Mesenchymal stem cell (in vitro differentiated cells and primary cell): ENCODE data around the gene RNU6-9.

Experiments used
- DNase-seq: peaks from one replicate; pipeline ENCODE4 v3.0.0-alpha.2; 2013
- H2AFZ ChIP-seq: one replicate; pipeline ENCODE4 v1.6.1; 2013; ENCODE audit warnings: low read depth, mild to moderate bottlenecking, control low read depth, inconsistent platforms, low read length, moderate library complexity
- H2AK5ac ChIP-seq: 2 replicates; pipeline ENCODE4 v1.6.1; 2013; ENCODE audit warnings: low read length, moderate library complexity, mild to moderate bottlenecking, inconsistent platforms; ENCODE audit not compliant: severe bottlenecking
- H2BK120ac ChIP-seq: one replicate; pipeline ENCODE4 v1.6.1; 2013; ENCODE audit warnings: low read depth, mild to moderate bottlenecking, inconsistent platforms, low read length, moderate library complexity
- H2BK12ac ChIP-seq, 2 experiments: one replicate each; pipeline ENCODE4 v1.6.1; 2013; ENCODE audit warnings: inconsistent platforms in 2 of 2, low read length in 2 of 2, mild to moderate bottlenecking in 2 of 2, moderate library complexity in 2 of 2, control low read depth in 1 of 2
- H2BK15ac ChIP-seq: one replicate; pipeline ENCODE4 v1.6.1; 2013; ENCODE audit warnings: mild to moderate bottlenecking, low read depth, inconsistent platforms; ENCODE audit not compliant: poor library complexity, severe bottlenecking
- H2BK5ac ChIP-seq: 2 replicates; pipeline ENCODE4 v1.6.1; 2013; ENCODE audit warnings: low read depth, mild to moderate bottlenecking, low read length, control low read depth, inconsistent platforms; ENCODE audit not compliant: poor library complexity, severe bottlenecking
- H3K14ac ChIP-seq, 2 experiments: one replicate each; pipeline ENCODE4 v1.6.1; 2013; ENCODE audit warnings: inconsistent platforms in 2 of 2, low read length in 2 of 2, control low read depth in 1 of 2, mild to moderate bottlenecking in 1 of 2, moderate library complexity in 1 of 2
- H3K18ac ChIP-seq, 2 experiments: one replicate each; pipeline ENCODE4 v1.6.1; 2013; ENCODE audit warnings: inconsistent platforms in 2 of 2, low read length in 2 of 2, control low read depth in 1 of 2, low read depth in 1 of 2, mild to moderate bottlenecking in 1 of 2
- H3K23ac ChIP-seq, 2 experiments: one replicate each; pipeline ENCODE4 v1.6.1; 2013; ENCODE audit warnings: inconsistent platforms in 2 of 2, low read length in 2 of 2, mild to moderate bottlenecking in 2 of 2, moderate library complexity in 2 of 2, control low read depth in 1 of 2
- H3K27ac ChIP-seq: 2 replicates; pipeline ENCODE4 v1.5.1; 2013; ENCODE audit warnings: mild to moderate bottlenecking, moderate library complexity, low read length, control low read depth, inconsistent platforms; ENCODE audit not compliant: poor library complexity, severe bottlenecking
- H3K27me3 ChIP-seq, 2 experiments: 2 replicates each; pipeline versions ENCODE4 v1.6.1 to v1.7.0; 2013; ENCODE audit warnings: low read length in 2 of 2, mild to moderate bottlenecking in 2 of 2, moderate library complexity in 2 of 2, control low read depth in 1 of 2, inconsistent platforms in 1 of 2; ENCODE audit not compliant: control insufficient read depth in 1 of 2, insufficient read depth in 1 of 2
- H3K36me3 ChIP-seq, 2 experiments: 2 replicates each; pipeline versions ENCODE4 v1.6.1 to v1.7.0; 2013; ENCODE audit warnings: low read length in 2 of 2, control low read depth in 1 of 2, inconsistent platforms in 1 of 2, low read depth in 1 of 2, mild to moderate bottlenecking in 1 of 2; ENCODE audit not compliant: insufficient read depth in 2 of 2, control insufficient read depth in 1 of 2
- H3K4ac ChIP-seq, 2 experiments: one replicate each; pipeline ENCODE4 v1.6.1; 2013; ENCODE audit warnings: inconsistent platforms in 2 of 2, low read length in 2 of 2, mild to moderate bottlenecking in 2 of 2, moderate library complexity in 2 of 2, control low read depth in 1 of 2, low read depth in 1 of 2
- H3K4me1 ChIP-seq: 2 replicates; pipeline ENCODE4 v1.6.1; 2013; ENCODE audit warnings: low read depth, low read length, control low read depth; ENCODE audit not compliant: control insufficient read depth, insufficient read depth
- H3K4me2 ChIP-seq: 2 replicates; pipeline ENCODE4 v1.6.1; 2013; ENCODE audit warnings: low read length, mild to moderate bottlenecking, inconsistent platforms; ENCODE audit not compliant: poor library complexity, severe bottlenecking
- H3K4me3 ChIP-seq, 2 experiments: 2 replicates each; pipeline versions ENCODE4 v1.5.1 to v1.7.0; 2013; ENCODE audit warnings: low read length in 2 of 2, mild to moderate bottlenecking in 2 of 2, control low read depth in 1 of 2, low read depth in 1 of 2; ENCODE audit not compliant: insufficient read depth in 1 of 2
- H3K79me1 ChIP-seq: replicated peaks from 2 replicates; pipeline ENCODE4 v1.6.1; 2013; ENCODE audit warnings: mild to moderate bottlenecking, control low read depth, low read length, inconsistent platforms; ENCODE audit not compliant: poor library complexity, severe bottlenecking
- H3K9ac ChIP-seq: 2 replicates; pipeline ENCODE4 v1.7.0; 2013; ENCODE audit warnings: mild to moderate bottlenecking, low read length, moderate library complexity
- H3K9me3 ChIP-seq: 2 replicates; pipeline ENCODE4 v1.7.0; 2013; ENCODE audit warnings: mild to moderate bottlenecking, low read length; ENCODE audit not compliant: control insufficient read depth
- H4K8ac ChIP-seq: one replicate; pipeline ENCODE4 v1.6.1; 2013; ENCODE audit warnings: inconsistent platforms, mild to moderate bottlenecking, low read length, moderate library complexity
- H4K91ac ChIP-seq: one replicate; pipeline ENCODE4 v1.6.1; 2013; ENCODE audit warnings: mild to moderate bottlenecking, low read length, inconsistent platforms
- WGBS: methylation state at CpG from one replicate; pipeline ENCODE4 v1.1.7; 2013; ENCODE audit warnings: mixed read lengths; 5-methylcytosine and 5-hydroxymethylcytosine counted together

Gene RNU6-9

GRCh38 chr19:925087-925525, 31.8 kb downstream of the RNU6-9 start:
- peak overlapping the region; percentile 50 to 52 for H3K18ac ChIP-seq
- peak overlapping the region; percentile 81 to 91 for H3K4ac ChIP-seq
- no peaks in the 10 kb centered on the region for H3K9me3 ChIP-seq
- H4K8ac ChIP-seq: peak overlapping the region; percentile 87
- DNase-seq: peak; percentile 66
- peak overlapping the region in 1 of 2 experiments; percentile 5 for H3K23ac ChIP-seq
- H3K36me3 ChIP-seq: peaks cover 5 to 17% of the 10 kb centered on the region in 2 experiments
- H3K4me1 ChIP-seq: peaks cover 30% of the 10 kb centered on the region
- peaks cover 5% of the 10 kb centered on the region for H3K79me1 ChIP-seq
- no peak overlapping the region for H2AK5ac ChIP-seq
- H3K9ac ChIP-seq: peak overlapping the region; percentile 92
- H3K4me2 ChIP-seq: peak overlapping the region; percentile 80
- H4K91ac ChIP-seq: peak overlapping the region; percentile 90
- peak overlapping the region; percentile 92 for H2BK15ac ChIP-seq
- peak overlapping the region in 1 of 2 experiments; percentile 71 for H2BK12ac ChIP-seq
- H3K27me3 ChIP-seq: peaks cover 12 to 13% of the 10 kb centered on the region in 2 experiments
- H2AFZ ChIP-seq: peak overlapping the region; percentile 44
- H2BK5ac ChIP-seq: peak overlapping the region; percentile 93
- peak overlapping the region; percentile 85 to 90 for H3K4me3 ChIP-seq
- H3K14ac ChIP-seq: peak overlapping the region in 1 of 2 experiments; percentile 35
- WGBS: under 1% methylated on average over 39 of the region's 39 CpGs
- peak overlapping the region; percentile 99 for H2BK120ac ChIP-seq
- peak overlapping the region; percentile 78 for H3K27ac ChIP-seq

GRCh38 chr19:925526-926322, 32.4 kb downstream of the RNU6-9 start, which contains the start of gene ARID3A:
Gene ARID3A, plus strand, starts transcription at chr19:926035. Its CDS starts 3,494 bp downstream, at chr19:929529.
- peak within 1 kb of the TSS in 1 of 2 experiments; percentile 71 for H2BK12ac ChIP-seq
- peaks cover 25% of the 10 kb centered on the region for H3K4me1 ChIP-seq
- H3K23ac ChIP-seq: peak within 1 kb of the TSS in 1 of 2 experiments; percentile 5
- H3K14ac ChIP-seq: peak within 1 kb of the TSS; percentile 73 to 82
- H3K4ac ChIP-seq: peak within 1 kb of the TSS; percentile 89 to 91
- WGBS: under 1% methylated on average over 49 of the region's 97 CpGs
- H3K9ac ChIP-seq: peak within 1 kb of the TSS; percentile 92
- H3K27me3 ChIP-seq: peaks cover 6 to 7% of the 10 kb centered on the region in 2 experiments
- peak within 1 kb of the TSS; percentile 44 for H2AFZ ChIP-seq
- H3K4me3 ChIP-seq: peak within 1 kb of the TSS; percentile 85 to 90
- H3K18ac ChIP-seq: peak within 1 kb of the TSS; percentile 90 to 94
- H2BK5ac ChIP-seq: peak within 1 kb of the TSS; percentile 93
- H3K79me1 ChIP-seq: peaks cover 5% of the 10 kb centered on the region
- H3K27ac ChIP-seq: peak within 1 kb of the TSS; percentile 79
- H2AK5ac ChIP-seq: peak within 1 kb of the TSS; percentile 29
- peak within 1 kb of the TSS; percentile 92 for H4K91ac ChIP-seq
- no peaks in the 10 kb centered on the region for H3K9me3 ChIP-seq
- peak within 1 kb of the TSS; percentile 87 for H4K8ac ChIP-seq
- H3K36me3 ChIP-seq: peaks cover 8 to 21% of the 10 kb centered on the region in 2 experiments
- H2BK15ac ChIP-seq: peak within 1 kb of the TSS; percentile 98
- DNase-seq: peak; percentile 90
- peak within 1 kb of the TSS; percentile 99 for H2BK120ac ChIP-seq
- peak within 1 kb of the TSS; percentile 80 for H3K4me2 ChIP-seq

GRCh38 chr19:926323-926588, 33.0 kb downstream of the RNU6-9 start:
- peak overlapping the region; percentile 75 for H4K8ac ChIP-seq
- peaks cover 13 to 26% of the 10 kb centered on the region in 2 experiments for H3K36me3 ChIP-seq
- 0% methylated on average over 15 of the region's 21 CpGs for WGBS
- H2BK15ac ChIP-seq: peak overlapping the region; percentile 98
- H2BK120ac ChIP-seq: peak overlapping the region; percentile 99
- peak overlapping the region; percentile 84 to 85 for H3K4me3 ChIP-seq
- H3K4ac ChIP-seq: peak overlapping the region; percentile 85 to 89
- H3K9me3 ChIP-seq: no peaks in the 10 kb centered on the region
- H4K91ac ChIP-seq: peak overlapping the region; percentile 92
- peaks cover 27% of the 10 kb centered on the region for H3K4me1 ChIP-seq
- peak overlapping the region; percentile 2 for H3K4me2 ChIP-seq
- peak overlapping the region; percentile 90 to 94 for H3K18ac ChIP-seq
- H3K27ac ChIP-seq: peak overlapping the region; percentile 79
- no peak overlapping the region for H2BK12ac ChIP-seq
- H2AFZ ChIP-seq: no peak overlapping the region
- peak overlapping the region; percentile 92 for H3K9ac ChIP-seq
- peak overlapping the region; percentile 29 for H2AK5ac ChIP-seq
- no peak for DNase-seq
- peak overlapping the region; percentile 73 to 82 for H3K14ac ChIP-seq
- H3K79me1 ChIP-seq: peaks cover 5% of the 10 kb centered on the region
- H3K23ac ChIP-seq: peak overlapping the region in 1 of 2 experiments; percentile 5
- H3K27me3 ChIP-seq: peaks cover 2% of the 10 kb centered on the region in 2 experiments
- H2BK5ac ChIP-seq: peak overlapping the region; percentile 91
